Neural crest cell (in vitro differentiated cells): Measurements from ENCODE around the gene ATXN7. TPM values are rescaled to one million over a fixed set of nuclear protein-coding genes. Genes with fewer than 3 reads are reported as not detected.

Experiments
- DNase-seq: peaks from one replicate; pipeline ENCODE4 v3.0.0; 2021; ENCODE audit warnings: low read depth, mixed read lengths, low spot score
- H3K27ac Mint-ChIP-seq: one replicate; pipeline ENCODE4 v1.8.0; 2021; ENCODE audit warnings: mild to moderate bottlenecking, mixed read lengths; ENCODE audit not compliant: unreplicated experiment
- H3K27me3 Mint-ChIP-seq: 2 replicates; pipeline ENCODE4 v1.8.0; 2021; ENCODE audit warnings: low read depth, mild to moderate bottlenecking, mixed read lengths
- H3K36me3 Mint-ChIP-seq: 2 replicates; pipeline ENCODE4 v1.8.0; 2021; ENCODE audit warnings: low read depth, mild to moderate bottlenecking, mixed read lengths
- H3K4me1 Mint-ChIP-seq: 2 replicates; pipeline ENCODE4 v1.8.0; 2021; ENCODE audit warnings: mixed read lengths
- H3K4me3 Mint-ChIP-seq: one replicate; pipeline ENCODE4 v1.8.0; 2021; ENCODE audit warnings: mild to moderate bottlenecking, mixed read lengths
- H3K9me3 Mint-ChIP-seq: 2 replicates; pipeline ENCODE4 v1.8.0; 2021; ENCODE audit warnings: mixed read lengths
- total RNA-seq: library from RNA; stranded (reverse); gene quantifications from 2 replicates; pipeline ENCODE4 v1.2.1, GENCODE V29; 2021
- TF ChIP-seq, protein P1 (sequence below): fragments of 200-600 bp; sonication (generic); conservative IDR thresholded peaks from 2 replicates; pipeline ENCODE4 v1.5.0; 2021; ENCODE audit warnings: antibody characterized with exemption, mild to moderate bottlenecking

Gene ATXN7
- total RNA-seq, 1 donor from 2014 or later: 21.7 TPM

DNA sequence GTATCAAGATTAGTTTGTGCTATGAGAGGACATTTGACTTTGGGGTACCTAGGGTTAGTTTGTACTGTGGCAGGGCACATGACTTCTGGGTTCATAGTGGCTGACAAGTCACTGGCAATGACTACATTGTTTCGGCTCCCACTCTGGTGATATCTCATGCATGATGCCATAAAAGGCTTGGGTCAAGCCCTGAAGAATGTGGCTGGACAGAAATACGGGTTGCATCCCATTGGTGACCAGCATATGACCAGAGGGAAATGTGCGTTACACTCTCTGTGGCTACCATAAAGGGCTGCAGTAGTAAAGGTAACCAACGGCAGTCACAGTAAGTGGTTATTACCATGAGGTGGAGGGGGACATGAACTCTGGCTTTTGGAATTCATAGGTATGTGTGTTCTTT is 18.5 kb upstream of the ATXN7 start:
- DNase-seq: no peak
- TF ChIP-seq, protein P1, sequence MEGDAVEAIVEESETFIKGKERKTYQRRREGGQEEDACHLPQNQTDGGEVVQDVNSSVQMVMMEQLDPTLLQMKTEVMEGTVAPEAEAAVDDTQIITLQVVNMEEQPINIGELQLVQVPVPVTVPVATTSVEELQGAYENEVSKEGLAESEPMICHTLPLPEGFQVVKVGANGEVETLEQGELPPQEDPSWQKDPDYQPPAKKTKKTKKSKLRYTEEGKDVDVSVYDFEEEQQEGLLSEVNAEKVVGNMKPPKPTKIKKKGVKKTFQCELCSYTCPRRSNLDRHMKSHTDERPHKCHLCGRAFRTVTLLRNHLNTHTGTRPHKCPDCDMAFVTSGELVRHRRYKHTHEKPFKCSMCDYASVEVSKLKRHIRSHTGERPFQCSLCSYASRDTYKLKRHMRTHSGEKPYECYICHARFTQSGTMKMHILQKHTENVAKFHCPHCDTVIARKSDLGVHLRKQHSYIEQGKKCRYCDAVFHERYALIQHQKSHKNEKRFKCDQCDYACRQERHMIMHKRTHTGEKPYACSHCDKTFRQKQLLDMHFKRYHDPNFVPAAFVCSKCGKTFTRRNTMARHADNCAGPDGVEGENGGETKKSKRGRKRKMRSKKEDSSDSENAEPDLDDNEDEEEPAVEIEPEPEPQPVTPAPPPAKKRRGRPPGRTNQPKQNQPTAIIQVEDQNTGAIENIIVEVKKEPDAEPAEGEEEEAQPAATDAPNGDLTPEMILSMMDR: no peak
- Mint-ChIP-seq H3K27me3 (no peaks in the 10 kb centered on the region), H3K4me3 (no peak overlapping the region), H3K4me1 (peaks cover 10% of the 10 kb centered on the region), H3K9me3 (no peaks in the 10 kb centered on the region), H3K36me3 (peaks cover 2% of the 10 kb centered on the region), H3K27ac (no peak overlapping the region)

DNA sequence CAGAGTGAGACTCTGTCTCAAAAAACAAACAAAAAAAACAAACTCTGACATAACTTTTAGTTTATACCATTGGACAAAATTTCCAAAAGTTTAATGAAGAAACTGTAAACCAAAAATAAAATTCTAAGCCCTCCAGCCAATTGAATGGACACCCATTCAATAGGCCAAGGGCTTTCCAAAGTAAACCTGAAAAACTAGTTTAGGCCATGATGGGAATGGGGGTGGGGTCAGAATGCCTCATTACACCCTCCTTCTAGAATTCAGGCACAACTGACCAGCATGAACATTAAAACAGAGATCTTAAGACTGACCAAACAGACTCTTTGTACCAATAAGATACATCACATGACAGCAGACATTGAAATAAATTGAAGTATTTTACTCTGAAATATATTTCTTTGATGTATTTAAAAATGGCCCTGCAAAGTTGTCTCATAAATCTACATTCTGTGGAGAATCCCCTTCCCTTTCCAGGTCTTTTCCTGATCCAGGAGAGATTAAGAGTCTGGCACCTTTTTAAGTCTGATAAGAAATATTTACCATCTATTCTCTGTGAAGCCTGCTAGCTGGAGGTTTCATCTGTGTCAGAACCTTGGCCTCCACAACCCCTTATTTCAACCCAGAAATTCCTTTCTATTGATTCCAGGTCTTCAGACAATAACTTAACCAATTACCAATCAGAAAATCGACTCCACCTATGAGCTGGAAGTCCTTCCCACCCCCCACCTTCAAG is 15.8 kb upstream of the ATXN7 start:
- H3K4me1 Mint-ChIP-seq: peaks cover 5% of the 10 kb centered on the region
- no peaks in the 10 kb centered on the region for H3K9me3 Mint-ChIP-seq
- DNase-seq: no peak
- H3K27ac Mint-ChIP-seq: no peak overlapping the region
- no peak overlapping the region for H3K4me3 Mint-ChIP-seq
- H3K36me3 Mint-ChIP-seq: peaks cover 2% of the 10 kb centered on the region
- TF ChIP-seq, protein P1: no peak
- no peaks in the 10 kb centered on the region for H3K27me3 Mint-ChIP-seq

DNA sequence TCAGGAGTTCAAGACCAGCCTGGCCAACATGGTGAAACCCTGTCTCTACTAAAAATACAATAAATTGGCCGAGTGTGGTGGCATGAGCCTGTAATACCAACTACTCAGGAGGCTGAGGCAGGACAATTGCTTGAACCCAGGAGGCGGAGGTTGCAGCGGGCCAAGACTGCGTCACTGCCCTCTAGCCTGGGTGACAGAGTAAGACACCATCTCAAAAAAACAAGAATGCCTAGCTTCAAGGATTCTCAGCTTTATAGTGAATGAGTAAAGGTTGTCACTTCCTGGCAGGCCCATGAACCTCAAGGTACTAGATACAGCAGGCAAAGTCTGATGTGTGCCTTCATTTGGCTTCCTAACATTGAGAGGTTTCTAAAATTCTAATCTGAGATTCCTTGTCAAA is 14.5 kb upstream of the ATXN7 start:
- H3K27ac Mint-ChIP-seq: no peak overlapping the region

DNA sequence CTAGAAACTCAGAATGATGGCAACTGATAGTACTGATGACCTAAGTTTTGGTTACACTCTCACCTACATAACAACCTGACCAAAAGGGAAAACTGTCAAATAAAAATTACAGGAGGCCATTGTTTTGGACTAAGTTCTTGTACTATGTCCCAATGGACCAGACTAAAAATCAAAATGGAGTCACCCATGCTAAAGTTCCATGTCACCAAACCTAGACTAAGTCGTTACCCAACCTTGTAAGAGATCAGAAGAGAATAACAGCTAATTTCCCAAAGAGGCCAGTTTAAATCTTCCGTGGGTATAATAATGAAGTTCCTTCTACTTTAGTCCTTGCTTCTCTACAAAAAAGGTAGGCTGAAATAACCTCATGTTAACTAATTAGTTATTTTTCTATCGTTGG is 12.4 kb upstream of the ATXN7 start:
- peaks cover 5% of the 10 kb centered on the region for H3K4me1 Mint-ChIP-seq
- no peaks in the 10 kb centered on the region for H3K36me3 Mint-ChIP-seq
- no peaks in the 10 kb centered on the region for H3K27me3 Mint-ChIP-seq
- no peak overlapping the region for H3K4me3 Mint-ChIP-seq
- TF ChIP-seq, protein P1: no peak
- no peak for DNase-seq
- H3K9me3 Mint-ChIP-seq: no peaks in the 10 kb centered on the region
- H3K27ac Mint-ChIP-seq: no peak overlapping the region

More for the DNA sequence above, 14.5 kb upstream of the ATXN7 start:
- H3K4me3 Mint-ChIP-seq: no peak overlapping the region
- H3K36me3 Mint-ChIP-seq: peaks cover 2% of the 10 kb centered on the region
- H3K9me3 Mint-ChIP-seq: no peaks in the 10 kb centered on the region
- TF ChIP-seq, protein P1: no peak
- H3K4me1 Mint-ChIP-seq: peaks cover 5% of the 10 kb centered on the region
- H3K27me3 Mint-ChIP-seq: no peaks in the 10 kb centered on the region
- no peak for DNase-seq

DNA sequence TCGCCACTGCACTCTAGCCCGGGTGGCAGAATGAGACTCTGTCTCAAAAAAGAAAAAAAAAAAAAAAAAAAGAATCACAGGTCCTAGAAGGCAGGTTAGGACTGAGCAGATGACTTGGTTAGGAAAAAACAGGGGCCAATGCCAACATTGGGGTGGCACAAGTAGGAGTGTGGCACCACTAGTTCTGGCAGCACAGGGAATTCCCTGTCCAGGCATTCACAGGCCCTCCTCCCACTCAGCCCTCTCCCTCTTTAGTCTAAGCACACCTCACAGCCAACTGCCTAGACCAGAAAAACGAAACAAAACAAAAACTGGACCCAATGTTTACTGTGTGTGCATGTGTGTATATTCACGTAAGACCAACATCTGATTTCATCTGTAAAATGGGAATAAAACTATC is 10.6 kb upstream of the ATXN7 start:
- H3K4me1 Mint-ChIP-seq: peaks cover 5% of the 10 kb centered on the region
- H3K27ac Mint-ChIP-seq: no peak overlapping the region
- no peak overlapping the region for H3K4me3 Mint-ChIP-seq
- no peaks in the 10 kb centered on the region for H3K36me3 Mint-ChIP-seq
- no peaks in the 10 kb centered on the region for H3K9me3 Mint-ChIP-seq
- DNase-seq: no peak
- TF ChIP-seq, protein P1: no peak
- H3K27me3 Mint-ChIP-seq: no peaks in the 10 kb centered on the region
